Limb (tissue), 2 donors: ENCODE results near the gene ERICH6B.
"Not testable (repeated sequence)": the region's sequence is repeated elsewhere in the genome, so short reads cannot be mapped to it uniquely, and the experiment has no call there.

Source experiments
- DNase-seq, 2 donors: peaks; one replicate each; pipeline ENCODE4 v3.0.0-alpha.2; 2016; ENCODE audit errors: extremely low spot score in 2 of 2

The ERICH6B gene

GRCh38 chr13:45615501-45616101 lies at the start of gene ERICH6B:
Gene ERICH6B, minus strand, starts transcription at chr13:45615739. Its CDS starts 18,734 bp downstream, at chr13:45597005.
- DNase-seq, result peak; percentile 79 to 85

- not testable (repeated sequence) for DNase-seq
Measured at GRCh38 chr13:45662903-45663302, 47.4 kb upstream of the ERICH6B start.

GRCh38 chr13:45662162-45662561 lies 46.6 kb upstream of the ERICH6B start:
- DNase-seq, result no peak

GRCh38 chr13:45660458-45660857 lies 44.9 kb upstream of the ERICH6B start:
- DNase-seq, result not testable (repeated sequence)

GRCh38 chr13:45659536-45659935 lies 44.0 kb upstream of the ERICH6B start:
- no peak for DNase-seq

- DNase-seq, result no peak
Measured at GRCh38 chr13:45658586-45659235, 43.2 kb upstream of the ERICH6B start.

- no peak for DNase-seq
Measured at GRCh38 chr13:45654633-45655349, 39.3 kb upstream of the ERICH6B start.

- DNase-seq, result not testable (repeated sequence)
Measured at GRCh38 chr13:45645263-45645662, 29.7 kb upstream of the ERICH6B start.

GRCh38 chr13:45642159-45642558 lies 26.6 kb upstream of the ERICH6B start:
- DNase-seq, result not testable (repeated sequence)

GRCh38 chr13:45635291-45635690 lies 19.8 kb upstream of the ERICH6B start:
- not testable (repeated sequence) for DNase-seq

GRCh38 chr13:45630791-45631190 lies 15.3 kb upstream of the ERICH6B start:
- no peak for DNase-seq

- DNase-seq, result no peak
Measured at GRCh38 chr13:45629940-45630339, 14.4 kb upstream of the ERICH6B start.

GRCh38 chr13:45628094-45628493 lies 12.6 kb upstream of the ERICH6B start:
- DNase-seq, result no peak

- no peak for DNase-seq
Measured at GRCh38 chr13:45627656-45628055, 12.1 kb upstream of the ERICH6B start.

- DNase-seq, result no peak
Measured at GRCh38 chr13:45626731-45627374, 11.3 kb upstream of the ERICH6B start.

- DNase-seq, result no peak
Measured at GRCh38 chr13:45623516-45624090, 8.1 kb upstream of the ERICH6B start.

- no peak for DNase-seq
Measured at GRCh38 chr13:45621950-45622349, 6.4 kb upstream of the ERICH6B start.

GRCh38 chr13:45607931-45608330 lies 7.6 kb downstream of the ERICH6B start:
- no peak for DNase-seq

- no peak for DNase-seq
Measured at GRCh38 chr13:45604892-45605291, 10.6 kb downstream of the ERICH6B start.

- DNase-seq, result no peak
Measured at GRCh38 chr13:45603338-45603737, 12.2 kb downstream of the ERICH6B start.
